Naive B cell (primary cell): ENCODE data around the gene SAXO1. TPM values are rescaled to one million over a fixed set of nuclear protein-coding genes. Genes with fewer than 3 reads are reported as not detected.

Experiments used
- ATAC-seq, 2 donors: fragments of 150-1000 bp; cut with Tn5 transposase; 2 replicates each; pipeline ENCODE4 v1.10.0; 2021; ENCODE audit warnings: low read depth in 2 of 2, mild to moderate bottlenecking in 2 of 2, moderate library complexity in 2 of 2
- DNase-seq: peaks from one replicate; pipeline ENCODE4 v3.0.0; 2022
- H3K27ac Mint-ChIP-seq, 6 donors: one replicate each; pipeline ENCODE4 v1.8.0; 2020 to 2022; ENCODE audit warnings: mild to moderate bottlenecking in 6 of 6, mixed read lengths in 6 of 6, moderate library complexity in 5 of 6, inconsistent platforms in 2 of 6
- H3K27me3 Mint-ChIP-seq, 3 donors: one replicate each; pipeline ENCODE4 v1.8.0; 2021 to 2022; ENCODE audit warnings: mixed read lengths in 3 of 3, mild to moderate bottlenecking in 1 of 3
- H3K36me3 Mint-ChIP-seq, 2 donors: one replicate each; pipeline ENCODE4 v1.8.0; 2020 to 2022; ENCODE audit warnings: mixed read lengths in 2 of 2, inconsistent platforms in 1 of 2, mild to moderate bottlenecking in 1 of 2
- H3K4me1 Mint-ChIP-seq, 3 donors: one replicate each; pipeline ENCODE4 v1.8.0; 2020 to 2022; ENCODE audit warnings: mixed read lengths in 3 of 3, inconsistent platforms in 1 of 3, mild to moderate bottlenecking in 1 of 3, moderate library complexity in 1 of 3
- H3K4me3 Mint-ChIP-seq, 8 donors: one replicate each; pipeline ENCODE4 v1.8.0; 2020 to 2022; ENCODE audit warnings: mild to moderate bottlenecking in 8 of 8, mixed read lengths in 8 of 8, moderate library complexity in 8 of 8, inconsistent platforms in 2 of 8
- H3K9me3 Mint-ChIP-seq, 7 donors: one replicate each; pipeline ENCODE4 v1.8.0; 2020 to 2022; ENCODE audit warnings: mixed read lengths in 7 of 7, mild to moderate bottlenecking in 5 of 7, inconsistent platforms in 2 of 7, moderate library complexity in 1 of 7
- polyA plus RNA-seq, 6 donors: library from polyadenylated mRNA; unstranded; fragments of 300-500 nt; fragmentation: Illumina TruSeq; gene quantifications; one replicate each; pipeline ENCODE4 v1.2.3, GENCODE V29; 2021; ENCODE audit warnings: low read depth in 6 of 6

The SAXO1 gene
- polyA plus RNA-seq, 6 donors from 2014 or later, result 0.21 to 0.25 TPM; not detected in 4

GRCh38 chr9:18910435-18910834, 122.6 kb downstream of the SAXO1 start:
- Mint-ChIP-seq H3K36me3 (no peaks in the 10 kb centered on the region), H3K4me1 (no peaks in the 10 kb centered on the region), H3K27me3 (peaks cover 0 to 19% (median 11%) of the 10 kb centered on the region in 3 donors), H3K27ac (no peak overlapping the region), H3K4me3 (no peak overlapping the region), H3K9me3 (peaks cover 0 to 6% (median 0%) of the 10 kb centered on the region in 7 donors)
- DNase-seq (no peak), ATAC-seq (no peak)

- Mint-ChIP-seq H3K4me3 (no peak overlapping the region), H3K27me3 (peaks cover 0 to 19% (median 11%) of the 10 kb centered on the region in 3 donors), H3K4me1 (no peaks in the 10 kb centered on the region), H3K36me3 (no peaks in the 10 kb centered on the region), H3K9me3 (peaks cover 0 to 6% (median 0%) of the 10 kb centered on the region in 7 donors), H3K27ac (no peak overlapping the region)
- no peak for ATAC-seq
- DNase-seq, result no peak
Measured at GRCh38 chr9:18909140-18910018, 123.6 kb downstream of the SAXO1 start.

DNA sequence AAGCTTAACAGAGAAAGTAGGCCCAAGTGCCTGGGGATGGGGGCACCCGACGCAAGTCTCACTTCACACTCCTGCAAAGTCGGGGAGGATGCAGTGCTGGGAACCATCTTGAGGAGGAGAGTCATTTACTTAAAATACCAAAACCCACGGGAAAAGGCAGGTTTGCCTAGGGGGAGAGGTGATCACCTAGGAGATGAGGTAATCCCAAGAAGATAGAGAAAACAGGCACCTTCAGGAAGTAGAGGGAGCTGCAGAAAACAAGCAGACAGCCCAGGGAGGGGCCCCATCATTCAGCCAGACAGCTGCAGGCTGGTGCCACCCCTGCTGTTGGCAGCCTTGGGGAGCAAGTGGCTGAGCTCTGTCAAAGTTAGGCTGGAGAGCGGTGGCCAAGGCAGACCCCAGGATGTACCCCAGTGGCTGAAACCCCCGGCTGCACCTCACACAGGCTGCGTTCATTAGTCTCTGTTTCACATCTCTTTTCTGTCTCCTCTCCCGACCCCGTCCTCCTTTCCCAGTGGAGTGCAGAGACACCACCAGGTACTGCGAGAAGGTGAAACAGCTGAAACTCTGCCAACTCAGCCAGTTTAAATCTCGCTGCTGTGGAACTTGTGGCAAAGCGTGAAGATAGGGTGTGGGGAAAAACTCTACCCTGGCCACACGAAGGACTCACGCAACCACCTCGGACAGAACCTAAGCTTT, 124.9 kb downstream of the SAXO1 start:
- Mint-ChIP-seq H3K4me1 (no peaks in the 10 kb centered on the region), H3K9me3 (peaks cover 0 to 6% (median 2%) of the 10 kb centered on the region in 7 donors), H3K4me3 (no peak overlapping the region), H3K27me3 (peaks cover 0 to 19% (median 11%) of the 10 kb centered on the region in 3 donors), H3K27ac (no peak overlapping the region), H3K36me3 (no peaks in the 10 kb centered on the region)
- DNase-seq (no peak), ATAC-seq (no peak)

GRCh38 chr9:18906656-18907395, 126.2 kb downstream of the SAXO1 start:
- no peak overlapping the region for H3K27ac Mint-ChIP-seq
- ATAC-seq, result no peak
- peaks cover 0 to 7% of the 10 kb centered on the region in 2 donors for H3K36me3 Mint-ChIP-seq
- no peak for DNase-seq
- H3K4me1 Mint-ChIP-seq, result no peaks in the 10 kb centered on the region
- no peak overlapping the region for H3K4me3 Mint-ChIP-seq
- peaks cover 7 to 19% (median 9%) of the 10 kb centered on the region in 7 donors for H3K9me3 Mint-ChIP-seq
- peaks cover 0 to 19% (median 11%) of the 10 kb centered on the region in 3 donors for H3K27me3 Mint-ChIP-seq

DNA sequence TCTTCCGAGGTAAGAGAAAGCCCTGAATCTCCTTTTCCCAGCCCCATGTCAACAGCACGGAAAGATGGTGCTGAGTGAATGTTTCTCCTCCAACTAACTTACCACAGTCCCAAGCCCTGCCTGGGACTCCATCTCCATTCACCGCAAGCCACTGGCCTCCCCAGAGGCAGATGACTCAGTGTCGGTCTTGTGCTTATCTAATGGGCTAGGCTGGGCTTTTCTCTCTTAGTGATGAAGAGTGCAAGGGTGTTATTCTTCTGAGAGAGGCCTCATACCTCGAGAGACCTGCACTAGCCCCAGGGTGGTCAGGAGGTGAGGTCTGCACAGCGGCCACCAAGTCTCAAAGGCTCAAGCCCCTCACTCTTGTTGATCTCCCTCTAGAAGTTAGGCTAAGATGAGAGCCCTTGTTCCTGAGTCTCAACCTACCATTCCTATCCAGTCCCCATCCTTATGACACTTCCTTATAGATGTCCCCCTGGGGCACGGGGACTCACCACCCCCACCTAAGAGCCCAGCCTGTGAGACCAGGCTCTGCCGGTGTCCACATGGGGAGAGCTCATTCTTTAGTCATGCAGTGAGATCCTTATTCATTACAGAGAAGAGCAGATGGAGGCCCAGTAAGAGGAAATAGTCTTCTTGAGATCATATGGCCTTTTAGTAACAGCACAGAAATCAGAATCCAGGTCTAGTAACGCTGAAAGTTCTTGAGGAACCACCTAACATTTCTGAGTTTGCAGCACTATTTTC, 127.0 kb downstream of the SAXO1 start:
- DNase-seq (no peak), ATAC-seq (no peak)
- Mint-ChIP-seq H3K36me3 (peaks cover 0 to 8% of the 10 kb centered on the region in 2 donors), H3K4me1 (no peaks in the 10 kb centered on the region), H3K27me3 (peaks cover 0 to 19% (median 11%) of the 10 kb centered on the region in 3 donors), H3K4me3 (no peak overlapping the region), H3K27ac (no peak overlapping the region), H3K9me3 (peaks cover 9 to 26% (median 14%) of the 10 kb centered on the region in 7 donors)

DNA sequence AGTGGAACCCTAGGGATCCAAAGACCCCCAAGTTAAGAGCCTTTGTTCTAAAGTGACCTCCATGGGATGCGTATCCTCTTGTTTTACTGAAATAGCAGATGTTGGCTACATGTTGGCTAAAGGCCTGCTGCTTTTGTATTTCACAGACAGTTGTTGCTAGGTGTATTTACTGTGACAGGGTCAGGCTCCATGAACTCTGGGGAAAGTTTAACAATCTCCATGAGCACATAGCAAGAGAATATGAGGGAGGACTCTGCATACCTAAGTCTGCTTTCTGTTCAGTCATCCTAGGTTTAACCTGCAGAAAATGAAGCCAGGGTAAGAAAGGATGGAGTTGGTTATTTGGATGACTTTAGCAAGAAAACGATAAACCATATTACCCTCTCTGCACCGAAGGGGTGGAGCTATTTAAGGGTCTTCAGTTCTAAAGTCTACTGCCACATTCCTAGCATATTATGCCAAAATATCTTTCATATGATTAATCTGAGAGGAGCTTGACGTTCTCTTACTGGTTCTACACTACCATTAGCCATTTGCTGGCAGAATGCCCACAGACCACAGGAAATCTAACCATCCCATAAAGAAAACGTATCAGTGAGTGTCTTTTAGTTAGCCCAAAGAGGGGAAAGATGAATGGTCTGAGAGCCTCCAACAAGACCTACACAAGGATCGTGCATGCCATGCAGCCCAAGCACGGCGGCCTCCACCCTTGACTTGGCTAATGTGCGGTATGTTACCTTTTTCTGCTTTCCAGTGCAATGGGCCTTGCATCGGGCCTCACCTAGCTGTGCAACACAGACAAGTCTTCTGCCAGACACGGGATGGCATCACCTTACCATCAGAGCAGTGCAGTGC, 127.8 kb downstream of the SAXO1 start:
- H3K27me3 Mint-ChIP-seq, result peaks cover 0 to 19% (median 11%) of the 10 kb centered on the region in 3 donors
- peaks cover 0 to 8% of the 10 kb centered on the region in 2 donors for H3K36me3 Mint-ChIP-seq
- H3K4me1 Mint-ChIP-seq, result no peaks in the 10 kb centered on the region
- DNase-seq, result no peak
- no peak overlapping the region for H3K27ac Mint-ChIP-seq
- no peak overlapping the region for H3K4me3 Mint-ChIP-seq
- peaks cover 9 to 29% (median 14%) of the 10 kb centered on the region in 7 donors for H3K9me3 Mint-ChIP-seq
- ATAC-seq, result no peak

DNA sequence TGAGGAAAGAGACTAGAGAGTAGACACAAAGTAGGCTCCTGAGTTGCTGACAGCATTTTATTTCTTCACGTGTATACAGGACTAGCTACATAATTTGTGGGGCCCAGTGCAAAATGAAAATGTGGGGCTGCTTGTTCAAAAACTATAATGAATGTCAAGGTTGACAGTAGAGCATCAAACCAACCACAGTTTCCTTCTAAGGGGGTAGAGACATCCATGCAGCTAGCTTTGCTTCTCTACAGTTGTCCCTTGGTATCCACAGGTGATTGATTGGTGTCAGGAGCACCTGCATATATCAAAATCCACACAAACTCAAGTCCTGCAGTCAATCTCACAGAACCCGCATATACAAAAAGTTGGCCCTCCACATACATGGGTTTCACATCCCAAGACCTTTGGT, 129.6 kb downstream of the SAXO1 start:
- Mint-ChIP-seq H3K9me3 (peaks cover 11 to 34% (median 17%) of the 10 kb centered on the region in 7 donors), H3K4me3 (no peak overlapping the region), H3K36me3 (peaks cover 0 to 8% of the 10 kb centered on the region in 2 donors), H3K4me1 (no peaks in the 10 kb centered on the region), H3K27me3 (peaks cover 0 to 12% (median 11%) of the 10 kb centered on the region in 3 donors), H3K27ac (no peak overlapping the region)
- DNase-seq (no peak), ATAC-seq (no peak)

DNA sequence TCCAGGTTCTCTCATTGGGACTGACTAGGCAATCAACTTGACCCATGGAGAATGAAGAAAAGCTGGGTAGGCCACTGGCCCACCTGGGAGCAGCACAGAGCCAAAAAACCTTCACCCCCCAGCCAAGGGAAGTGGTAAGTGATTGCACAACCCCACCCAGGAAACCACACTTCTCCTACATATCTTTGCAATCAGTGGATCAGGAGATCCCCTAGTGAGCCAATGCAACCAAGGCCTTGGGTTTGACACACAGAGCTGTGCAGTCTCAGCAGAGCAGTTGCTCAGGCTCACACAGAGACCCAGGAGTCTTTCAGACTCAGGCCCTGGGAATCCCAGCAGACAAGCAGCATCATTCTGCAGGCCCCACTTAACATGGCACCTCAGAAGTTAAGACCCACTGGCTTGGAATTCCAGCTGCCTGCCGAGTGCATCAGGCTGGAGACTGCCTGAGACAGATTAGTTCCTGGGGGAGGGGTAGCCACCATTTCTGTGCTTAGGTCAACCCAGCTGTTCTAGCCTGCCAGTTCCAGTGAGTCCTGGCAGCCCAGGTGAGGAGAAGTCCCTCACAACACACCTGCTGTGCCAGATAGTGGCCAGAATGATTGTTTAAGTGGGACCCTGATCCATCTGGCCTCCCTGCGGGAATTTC, 136.4 kb downstream of the SAXO1 start:
- no peak overlapping the region for H3K27ac Mint-ChIP-seq
- peaks cover 0 to 6% of the 10 kb centered on the region in 2 donors for H3K36me3 Mint-ChIP-seq
- peaks cover 0 to 8% (median 4%) of the 10 kb centered on the region in 3 donors for H3K27me3 Mint-ChIP-seq
- H3K4me3 Mint-ChIP-seq, result no peak overlapping the region
- peaks cover 14 to 41% (median 18%) of the 10 kb centered on the region in 7 donors for H3K9me3 Mint-ChIP-seq
- ATAC-seq, result no peak
- no peaks in the 10 kb centered on the region for H3K4me1 Mint-ChIP-seq
- DNase-seq, result no peak

- H3K27me3 Mint-ChIP-seq, result peaks cover 0 to 8% (median 8%) of the 10 kb centered on the region in 3 donors
- no peak for DNase-seq
- ATAC-seq, result no peak
- peak overlapping the region in 1 of 6 donors; percentile 42 for H3K27ac Mint-ChIP-seq
- no peaks in the 10 kb centered on the region for H3K4me1 Mint-ChIP-seq
- H3K9me3 Mint-ChIP-seq, result peaks cover 12 to 36% (median 18%) of the 10 kb centered on the region in 7 donors
- H3K4me3 Mint-ChIP-seq, result no peak overlapping the region
- peaks cover 0 to 6% of the 10 kb centered on the region in 2 donors for H3K36me3 Mint-ChIP-seq
Measured at GRCh38 chr9:18896004-18896403, 137.0 kb downstream of the SAXO1 start.

DNA sequence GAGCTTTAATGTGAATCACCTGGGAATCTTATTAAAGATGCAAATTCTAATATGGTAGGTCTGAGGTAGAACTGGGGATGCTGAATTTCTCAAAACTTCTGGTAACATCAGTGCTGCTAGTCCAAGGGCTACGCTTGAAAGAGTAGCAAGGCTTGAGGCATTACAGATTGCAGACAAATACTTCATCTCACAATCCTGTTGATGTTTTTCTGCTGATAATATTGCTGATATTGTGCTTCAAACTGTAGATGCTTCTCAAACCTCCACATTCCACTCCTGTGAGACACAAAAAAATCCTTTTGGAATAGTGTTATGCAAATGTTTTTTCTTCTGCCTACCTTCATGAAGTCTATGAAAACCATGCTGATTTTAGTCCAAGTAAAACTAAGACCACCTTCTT, 139.5 kb downstream of the SAXO1 start:
- H3K4me1 Mint-ChIP-seq, result no peaks in the 10 kb centered on the region
- no peak overlapping the region for H3K27ac Mint-ChIP-seq
- H3K27me3 Mint-ChIP-seq, result peaks cover 2 to 8% (median 8%) of the 10 kb centered on the region in 3 donors

DNA sequence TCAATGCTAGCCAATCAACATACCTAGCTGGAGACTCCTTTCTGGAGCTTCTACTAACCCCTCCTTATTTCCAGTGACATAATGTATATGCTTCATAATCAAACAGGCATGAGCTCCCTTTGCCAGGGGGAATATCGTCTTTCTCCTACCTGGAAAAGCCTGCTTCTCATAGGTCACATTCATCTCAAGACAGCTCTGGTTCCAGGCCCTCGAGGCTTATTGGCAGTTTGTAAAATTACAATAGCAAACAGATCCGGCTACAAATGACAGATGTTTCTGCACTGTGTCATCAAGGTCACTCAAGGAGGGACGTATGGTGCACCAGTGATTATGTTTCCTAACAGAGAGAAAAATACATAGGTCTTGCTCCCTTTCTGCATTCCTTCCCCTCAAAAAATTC, 140.0 kb downstream of the SAXO1 start:
- no peak overlapping the region for H3K4me3 Mint-ChIP-seq
- H3K4me1 Mint-ChIP-seq, result no peaks in the 10 kb centered on the region
- no peak overlapping the region for H3K27ac Mint-ChIP-seq
- peaks cover 0 to 8% (median 8%) of the 10 kb centered on the region in 3 donors for H3K27me3 Mint-ChIP-seq
- H3K36me3 Mint-ChIP-seq, result peaks cover 0 to 6% of the 10 kb centered on the region in 2 donors
- DNase-seq, result no peak
- no peak for ATAC-seq
- peaks cover 8 to 24% (median 12%) of the 10 kb centered on the region in 7 donors for H3K9me3 Mint-ChIP-seq

More for the DNA sequence above, 139.5 kb downstream of the SAXO1 start:
- Mint-ChIP-seq H3K4me3 (no peak overlapping the region), H3K36me3 (peaks cover 0 to 6% of the 10 kb centered on the region in 2 donors), H3K9me3 (peaks cover 8 to 28% (median 13%) of the 10 kb centered on the region in 7 donors)
- DNase-seq, result no peak
- ATAC-seq, result no peak
